ENCODE data around the gene LYL1.

The LYL1 gene

GRCh38 chr19:13104848-13105711 is 2.4 kb upstream of the LYL1 start:
- no peak for DNase-seq (ENCODE audit: low read depth, low spot score)

DNA sequence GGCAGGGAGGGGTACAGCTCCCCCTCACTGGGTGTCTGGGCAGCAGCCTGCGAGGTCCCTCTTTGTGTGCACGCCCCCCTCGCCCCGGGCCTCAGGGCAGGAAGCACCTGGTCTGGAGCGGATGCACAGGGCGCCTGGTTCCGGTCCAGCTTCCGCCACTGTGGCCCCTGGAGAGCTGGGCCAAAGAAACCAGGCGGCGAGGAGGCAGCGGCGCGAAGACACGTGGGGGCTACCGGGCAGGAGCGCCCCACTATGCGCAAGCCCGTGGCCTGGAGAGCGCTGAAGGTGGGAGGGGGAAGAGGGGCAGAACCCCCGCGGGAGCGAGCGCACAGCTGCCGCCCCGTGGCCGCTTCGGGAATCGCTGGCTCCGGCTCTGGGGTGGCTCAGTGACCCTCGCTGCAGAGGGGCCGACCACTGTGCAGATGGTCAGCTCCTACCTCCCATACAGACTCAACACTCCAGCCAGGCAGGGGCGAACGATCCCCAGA is 1.7 kb upstream of the LYL1 start:
- DNase-seq (ENCODE audit: low read depth, low spot score): peak; percentile 32

DNA sequence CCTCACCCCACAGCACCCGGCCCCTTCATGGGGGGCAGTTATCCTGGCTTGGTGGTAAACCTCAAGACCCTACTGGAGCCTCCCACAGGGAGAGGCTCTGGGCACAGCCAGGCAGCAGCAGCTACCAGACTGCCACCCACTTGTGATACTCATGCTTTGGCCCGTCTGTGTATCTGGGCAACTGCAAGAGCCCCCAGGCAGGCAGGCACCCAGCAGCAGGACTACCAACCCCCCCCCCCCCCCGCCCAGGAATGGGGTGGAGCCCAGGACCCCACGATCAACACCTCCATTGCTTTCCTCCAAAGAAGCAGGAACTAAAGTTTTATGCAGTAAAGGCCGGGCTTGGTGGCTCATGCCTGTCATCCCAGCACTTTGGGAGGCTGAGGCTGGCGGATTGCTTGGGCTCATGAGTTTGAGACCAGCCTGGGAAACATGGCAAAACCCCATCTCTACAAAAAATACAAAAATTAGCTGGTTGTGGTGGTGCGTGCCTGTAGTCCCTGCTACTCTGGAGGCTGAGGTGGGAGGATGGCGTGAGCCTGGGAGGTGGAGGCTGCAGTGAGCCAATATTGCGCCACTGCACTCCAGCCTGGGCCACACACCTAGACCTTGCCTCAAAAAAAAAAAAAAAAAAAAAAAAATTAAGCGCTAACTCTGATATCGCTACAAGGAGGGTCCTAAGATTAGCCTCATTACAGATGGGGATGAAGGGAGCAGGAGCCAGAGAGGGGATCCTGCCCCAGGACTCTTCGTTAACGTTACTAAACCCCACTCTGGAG is 1.1 kb upstream of the LYL1 start:
- DNase-seq (ENCODE audit: low read depth, low spot score): no peak

GRCh38 chr19:13102416-13102665 is 317 bp downstream of the LYL1 start:
- no peak for DNase-seq (ENCODE audit: low read depth, low spot score)

GRCh38 chr19:13101590-13102415 is 855 bp downstream of the LYL1 start:
- DNase-seq (ENCODE audit: low read depth, low spot score): no peak

- DNase-seq (ENCODE audit: low read depth, low spot score): no peak
Observed at GRCh38 chr19:13100841-13101589, 1.6 kb downstream of the LYL1 start.

- no peak for DNase-seq (ENCODE audit: low read depth, low spot score)
Observed at GRCh38 chr19:13100031-13100588, 2.5 kb downstream of the LYL1 start.

DNA sequence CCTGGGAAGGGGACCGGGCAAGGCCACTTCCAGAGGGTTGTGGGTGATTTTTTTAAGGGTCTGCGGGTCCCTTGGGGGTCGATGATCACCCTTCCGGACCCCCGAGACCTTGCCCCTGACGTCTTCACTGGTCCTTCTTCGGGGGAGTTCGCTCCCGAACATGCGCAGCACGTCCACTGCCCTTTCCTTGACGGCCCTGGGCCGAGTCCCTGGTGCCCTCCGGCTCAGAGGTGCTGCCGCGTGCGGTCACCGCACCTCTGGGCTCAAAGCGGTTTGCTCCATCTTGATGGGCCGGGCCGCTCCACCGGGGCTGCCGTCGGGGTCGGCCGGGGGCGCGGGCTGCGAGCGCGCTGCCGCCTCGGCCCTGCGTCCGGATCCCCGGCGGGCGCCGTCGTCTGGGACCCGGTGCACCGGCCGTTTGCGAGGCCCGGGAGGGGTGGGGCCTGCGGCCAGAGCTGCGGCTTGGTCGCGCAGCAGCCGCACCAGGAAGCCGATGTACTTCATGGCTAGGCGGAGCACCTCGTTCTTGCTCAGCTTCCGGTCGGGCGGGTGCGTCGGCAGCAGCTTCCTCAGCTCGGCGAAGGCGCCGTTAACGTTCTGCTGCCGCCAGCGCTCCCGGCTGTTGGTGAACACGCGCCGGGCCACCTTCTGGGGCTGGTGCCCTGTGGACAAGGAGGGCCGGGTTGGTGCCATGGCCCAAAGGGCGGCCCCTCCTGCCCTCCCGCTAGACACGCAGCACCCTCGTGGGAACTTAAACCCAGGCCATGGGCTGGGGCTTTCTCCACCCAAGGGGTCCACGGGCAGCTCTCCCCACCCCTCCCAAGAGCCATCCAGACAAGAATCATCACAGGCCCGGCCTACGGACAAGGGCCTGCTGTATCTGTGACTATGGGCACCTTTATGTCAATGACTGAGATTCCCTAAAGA is 3.3 kb downstream of the LYL1 start:
- DNase-seq (ENCODE audit: low read depth, low spot score): peak; percentile 35

- no peak for DNase-seq (ENCODE audit: low read depth, low spot score)
Observed at GRCh38 chr19:13098277-13099072, 4.2 kb downstream of the LYL1 start.

GRCh38 chr19:13097463-13098258 is 5.0 kb downstream of the LYL1 start:
- DNase-seq (ENCODE audit: low read depth, low spot score): no peak

DNA sequence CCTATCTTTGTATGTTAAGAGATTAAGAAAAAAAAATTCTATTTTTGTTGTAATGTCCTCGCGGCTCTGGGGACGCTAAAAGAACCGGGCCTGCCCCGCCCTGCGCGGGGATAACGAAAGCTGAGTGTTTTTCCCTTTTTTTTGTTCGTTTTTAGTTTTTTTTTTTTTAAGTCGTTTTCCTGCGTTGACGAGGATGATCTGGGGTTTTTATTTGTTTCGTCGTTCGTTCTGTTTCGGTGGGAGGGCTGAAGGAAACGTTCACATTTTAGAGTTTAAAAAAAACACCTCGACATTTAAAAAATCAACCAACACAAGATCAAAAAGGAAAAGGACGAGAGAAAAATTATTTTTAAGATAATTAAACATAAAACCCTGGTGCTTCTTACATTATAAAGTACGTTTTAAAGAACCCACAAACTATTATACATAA is 5.6 kb downstream of the LYL1 start:
- no peak for DNase-seq (ENCODE audit: low read depth, low spot score)

- DNase-seq (ENCODE audit: low read depth, low spot score): no peak
Observed at GRCh38 chr19:13095934-13096927, 6.4 kb downstream of the LYL1 start.

DNA sequence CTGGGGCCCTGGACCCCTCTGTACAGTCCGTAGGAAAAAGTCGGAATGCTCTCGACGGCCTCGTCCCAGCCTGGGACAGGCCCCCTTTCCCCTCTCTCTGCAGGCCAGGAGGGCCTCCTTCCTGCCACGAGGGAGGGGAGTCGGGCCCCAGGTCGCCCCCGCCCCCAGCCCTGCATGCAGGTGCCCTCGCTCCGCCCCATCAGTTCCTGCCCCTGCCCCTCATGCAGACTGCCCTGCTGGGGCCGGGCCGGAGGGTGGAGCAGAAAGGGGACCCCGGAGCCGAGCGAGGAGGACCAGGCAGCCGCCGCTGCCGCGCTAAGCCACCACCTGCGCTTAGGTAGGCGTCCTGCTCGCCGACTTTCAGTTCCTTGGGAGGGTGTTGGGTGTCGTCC is 7.3 kb downstream of the LYL1 start:
- DNase-seq (ENCODE audit: low read depth, low spot score): no peak

DNA sequence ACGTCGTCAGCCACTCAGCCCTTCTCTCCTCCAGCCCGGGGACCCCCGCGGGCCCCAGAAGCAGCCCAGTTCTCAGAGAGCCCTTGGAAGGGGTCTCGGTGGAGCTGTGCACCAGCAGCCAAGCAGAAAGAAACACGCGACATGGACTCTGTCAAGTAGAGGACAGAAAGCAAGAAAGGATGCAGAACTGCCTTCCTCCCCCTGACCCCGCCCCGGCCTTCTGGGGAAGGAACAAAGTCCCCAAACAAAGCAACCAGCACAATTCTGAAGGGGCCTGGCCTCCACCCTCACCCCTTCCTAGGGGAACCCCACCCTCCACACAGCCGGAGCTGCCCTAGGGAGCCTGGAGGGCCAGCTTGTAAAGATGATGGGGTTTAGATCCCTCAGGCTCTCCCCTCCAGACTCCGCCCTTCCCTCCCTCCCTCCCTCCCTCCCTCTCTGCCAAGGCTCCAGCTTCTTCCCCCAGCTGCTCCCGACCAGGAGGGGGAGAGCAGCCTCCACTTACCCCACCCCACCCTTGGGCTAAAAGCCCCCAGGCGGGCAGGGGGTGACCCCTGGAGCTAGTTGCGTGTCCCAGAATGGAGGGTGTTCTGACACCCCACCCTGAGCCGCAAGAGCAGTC is 7.8 kb downstream of the LYL1 start:
- no peak for DNase-seq (ENCODE audit: low read depth, low spot score)

DNA sequence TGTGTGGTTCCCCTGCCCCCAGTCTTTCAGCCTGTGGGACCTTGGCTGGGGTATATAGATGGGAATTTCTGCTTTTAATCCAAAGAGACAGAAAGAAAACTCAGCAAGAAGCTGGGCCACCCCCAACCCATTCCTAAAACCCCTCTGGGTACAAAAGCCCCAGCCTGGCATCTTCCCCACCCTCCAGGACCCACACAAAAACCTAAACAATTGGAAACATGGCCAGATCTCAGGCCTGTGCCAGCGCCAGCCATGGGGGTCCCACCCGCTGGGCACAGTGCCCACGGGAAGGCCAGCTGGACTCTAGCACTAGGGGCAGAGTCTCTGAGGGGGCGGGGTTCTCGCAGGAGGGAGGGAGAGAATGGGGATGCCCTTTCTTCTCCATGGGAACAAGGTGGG is 8.6 kb downstream of the LYL1 start:
- no peak for DNase-seq (ENCODE audit: low read depth, low spot score)

DNA sequence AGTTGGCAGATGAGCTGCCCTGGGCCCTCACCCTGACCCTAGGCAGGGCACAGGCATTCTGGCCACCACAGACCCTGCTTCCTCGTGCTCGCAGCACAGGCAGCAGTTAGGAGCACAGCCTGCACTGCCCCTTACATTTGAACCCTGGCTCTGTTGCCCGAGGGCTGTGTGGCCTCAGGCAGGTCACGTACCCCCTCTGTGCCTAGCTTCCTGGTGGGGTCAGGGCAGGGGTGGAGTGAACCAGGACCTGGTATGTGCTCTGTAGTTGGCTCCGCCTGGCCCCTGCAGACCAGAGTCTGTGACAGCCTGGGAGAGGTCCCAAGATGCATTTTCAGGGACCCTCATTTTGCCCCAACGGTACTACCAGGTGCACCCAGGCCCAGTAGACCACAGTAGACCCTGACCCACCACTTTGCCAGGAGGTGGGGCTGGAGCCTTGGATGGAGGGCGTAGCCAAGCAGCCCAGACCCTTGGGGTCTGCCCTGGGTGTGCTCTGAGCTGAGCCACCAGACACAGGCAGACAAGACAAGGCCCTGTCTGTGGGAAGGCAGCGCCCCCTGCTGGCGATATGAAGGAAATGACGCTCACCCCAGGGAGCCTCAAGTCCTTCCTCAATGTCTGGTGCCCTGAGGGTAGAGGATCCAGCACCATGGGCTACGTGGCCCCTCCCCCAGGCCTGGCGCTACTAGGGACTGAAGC is 9.1 kb downstream of the LYL1 start:
- DNase-seq (ENCODE audit: low read depth, low spot score): peak; percentile 55

All from activated naive CD8-positive, alpha-beta T cell treated with anti-CD3 and anti-CD28 coated beads, Interleukin-2, amount 50 U/mL, for 16 hours (primary cell).